Stomach (tissue), 4 donors: ENCODE measurements around the gene ZNF275.

Experiments used
- CTCF ChIP-seq, 7 experiments: fragments of 450-650 bp in 4 of 7; fragments of 200-600 bp in 3 of 7; sonication (generic) in 3 of 7; IDR thresholded peaks; one replicate each; pipeline ENCODE4 v1.5.1; 2016 to 2019; ENCODE audit warnings: antibody characterized with exemption in 7 of 7, control low read depth in 2 of 7, mild to moderate bottlenecking in 1 of 7
- EP300 ChIP-seq: sonication (generic); formaldehyde crosslinking; IDR thresholded peaks from one replicate; pipeline ENCODE4 v1.6.1; 2017; ENCODE audit warnings: antibody characterized with exemption
- POLR2AphosphoS5 ChIP-seq, 3 donors: sonication (generic); formaldehyde crosslinking; IDR thresholded peaks; one replicate each; pipeline ENCODE4 v1.6.1; 2016; ENCODE audit warnings: antibody characterized with exemption in 3 of 3

DNA sequence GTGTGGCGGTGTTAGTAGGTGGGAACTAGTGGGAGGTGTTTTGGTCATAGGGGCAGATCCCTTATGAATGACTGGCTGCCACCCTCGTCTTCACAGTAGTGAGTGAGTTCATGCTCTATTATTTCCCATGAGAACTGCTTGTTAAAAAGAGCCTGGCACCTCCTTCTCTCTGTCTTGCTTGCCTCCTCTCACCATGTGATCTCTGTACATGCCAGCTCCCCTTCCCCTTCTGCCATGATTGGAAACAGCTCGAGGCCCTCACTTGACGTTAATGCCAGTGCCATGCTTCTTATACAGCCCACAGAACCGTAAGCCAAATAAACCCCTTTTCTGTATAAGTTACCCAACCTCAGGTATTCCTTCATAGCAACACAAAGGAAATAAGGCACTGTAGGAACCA is 34.1 kb upstream of the ZNF275 start:
- TF ChIP-seq CTCF (IDR thresholded peaks at IDR 0.05) (no peak), POLR2AphosphoS5 (IDR thresholded peaks at IDR 0.05) (no peak), EP300 (no peak)
